Activated gamma-delta T cell treated with Interleukin-2 at 50 U/mL for 16 hours (primary cell): Measurements from ENCODE around the gene MTF1.

Experiments used
- DNase-seq: peaks from one replicate; pipeline ENCODE4 v3.0.0-alpha.2; 2020

MTF1 gene

DNA sequence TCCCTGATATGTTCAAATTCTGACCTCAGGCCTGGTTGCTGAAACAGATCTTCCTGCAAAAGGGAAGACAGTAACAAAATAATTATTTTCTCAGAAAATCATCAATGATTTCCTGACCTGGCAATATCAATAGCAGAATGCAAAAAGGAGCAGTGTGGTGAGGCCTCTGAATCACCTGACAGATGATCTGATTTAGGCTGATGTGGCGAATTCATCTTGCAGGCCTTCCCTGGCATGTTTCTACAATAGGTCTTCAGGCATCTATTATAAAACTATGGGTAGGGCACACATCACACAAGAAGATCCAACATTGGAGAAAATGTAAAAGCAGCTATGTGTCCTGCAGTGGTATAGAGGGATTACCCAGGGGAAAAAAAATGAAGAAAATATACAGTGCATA is 7.1 kb upstream of the MTF1 start:
- no peak for DNase-seq

GRCh38 chr1:37865348-37866120 is 6.1 kb upstream of the MTF1 start:
- no peak for DNase-seq

- no peak for DNase-seq
Measured at GRCh38 chr1:37862330-37862729, 2.9 kb upstream of the MTF1 start.

- no peak for DNase-seq
Measured at GRCh38 chr1:37861151-37861550, 1.8 kb upstream of the MTF1 start.

- no peak for DNase-seq
Measured at GRCh38 chr1:37860346-37860666, 914 bp upstream of the MTF1 start.

DNA sequence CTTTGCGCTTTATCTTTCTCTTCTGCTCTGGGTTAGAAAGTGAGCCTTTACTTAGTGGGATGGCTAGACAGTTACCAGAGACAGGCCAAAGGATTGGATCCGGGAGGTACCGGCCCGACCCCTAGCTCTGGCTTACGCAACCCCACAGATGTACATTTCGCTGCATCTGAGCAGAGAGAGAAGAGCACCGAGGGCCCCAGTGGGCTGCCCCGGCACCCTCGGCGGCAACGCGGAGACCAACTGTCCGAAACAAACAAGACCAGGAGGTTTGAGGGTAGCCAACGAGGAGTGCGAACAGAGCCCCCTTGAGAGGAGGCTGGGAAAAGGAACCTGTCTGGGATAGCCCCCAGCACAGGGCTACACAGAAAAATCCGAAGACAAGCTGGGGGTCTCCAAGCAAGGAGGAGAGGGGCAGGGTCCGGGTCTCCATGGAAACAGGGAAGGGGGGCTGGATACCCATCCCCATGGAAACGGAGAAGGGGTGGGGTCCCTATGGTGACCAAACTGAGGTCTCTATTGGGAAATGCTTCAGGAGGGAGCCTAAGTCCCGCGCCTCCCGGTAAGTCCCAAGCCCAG is 373 bp downstream of the MTF1 start:
- no peak for DNase-seq

GRCh38 chr1:37854406-37854805 is 5.0 kb downstream of the MTF1 start:
- DNase-seq = no peak

- DNase-seq = no peak
Measured at GRCh38 chr1:37853157-37853556, 6.2 kb downstream of the MTF1 start.

DNA sequence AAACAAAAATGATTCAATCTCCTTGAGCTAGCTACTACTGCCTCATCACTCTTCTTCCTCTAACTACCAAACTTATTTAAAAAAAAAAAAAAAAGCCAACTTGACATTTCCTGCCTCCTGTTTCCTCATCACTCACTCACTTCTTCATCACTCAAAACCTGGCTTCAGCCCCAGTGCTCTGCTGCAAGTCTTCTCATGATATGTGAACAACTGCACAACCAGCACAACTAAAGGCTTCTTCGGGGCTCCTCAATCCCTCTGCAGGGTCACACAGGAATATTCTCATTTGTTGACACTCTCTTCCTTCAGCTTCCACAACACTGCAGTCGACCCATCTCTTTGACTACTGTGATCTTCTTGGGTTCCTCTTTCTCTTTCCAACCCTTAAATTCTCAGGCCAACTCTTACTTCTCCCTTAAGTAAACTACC is 7.6 kb downstream of the MTF1 start:
- no peak for DNase-seq

DNA sequence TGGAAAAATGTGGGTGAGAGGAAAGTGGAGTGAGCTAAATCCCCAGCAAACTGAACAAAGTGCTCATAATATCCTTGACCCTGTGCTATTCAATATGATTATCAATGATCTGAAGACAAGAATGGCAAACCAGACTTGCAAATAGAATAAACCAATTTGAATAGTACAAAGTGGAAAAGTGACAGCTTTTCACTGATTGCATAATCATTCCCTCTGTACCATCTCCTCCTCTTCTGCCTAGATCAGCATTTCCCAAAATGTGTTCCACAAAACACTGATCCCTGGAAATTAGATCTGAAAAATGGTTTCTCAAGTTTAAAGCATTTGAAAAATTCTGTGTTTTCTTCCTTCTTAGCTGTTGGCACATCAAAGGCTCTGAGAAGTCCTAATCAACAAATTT is 8.1 kb downstream of the MTF1 start:
- DNase-seq = no peak

GRCh38 chr1:37850352-37850955 is 8.9 kb downstream of the MTF1 start:
- DNase-seq = no peak

DNA sequence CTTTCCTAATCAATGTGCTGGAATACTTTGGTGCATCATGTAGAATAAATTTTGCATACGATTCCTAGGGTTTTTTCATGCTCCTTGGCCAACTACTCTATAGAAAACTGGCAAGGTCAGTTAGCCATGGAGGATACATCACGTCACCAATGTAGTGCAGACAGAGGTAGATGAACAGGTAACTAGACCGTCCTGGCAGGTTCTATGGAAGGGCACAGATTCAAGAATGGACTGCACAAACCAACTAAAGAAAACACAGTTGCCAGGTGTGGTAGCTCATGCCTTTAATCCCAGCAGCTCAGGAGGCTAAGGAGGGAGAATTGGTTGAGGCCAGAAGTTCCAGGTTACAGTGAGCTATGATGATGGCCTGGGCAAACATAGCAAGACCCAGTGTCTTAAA is 9.9 kb downstream of the MTF1 start:
- DNase-seq = no peak

- DNase-seq = no peak
Measured at GRCh38 chr1:37846647-37847339, 12.6 kb downstream of the MTF1 start.

- no peak for DNase-seq
Measured at GRCh38 chr1:37845786-37846185, 13.6 kb downstream of the MTF1 start.

DNA sequence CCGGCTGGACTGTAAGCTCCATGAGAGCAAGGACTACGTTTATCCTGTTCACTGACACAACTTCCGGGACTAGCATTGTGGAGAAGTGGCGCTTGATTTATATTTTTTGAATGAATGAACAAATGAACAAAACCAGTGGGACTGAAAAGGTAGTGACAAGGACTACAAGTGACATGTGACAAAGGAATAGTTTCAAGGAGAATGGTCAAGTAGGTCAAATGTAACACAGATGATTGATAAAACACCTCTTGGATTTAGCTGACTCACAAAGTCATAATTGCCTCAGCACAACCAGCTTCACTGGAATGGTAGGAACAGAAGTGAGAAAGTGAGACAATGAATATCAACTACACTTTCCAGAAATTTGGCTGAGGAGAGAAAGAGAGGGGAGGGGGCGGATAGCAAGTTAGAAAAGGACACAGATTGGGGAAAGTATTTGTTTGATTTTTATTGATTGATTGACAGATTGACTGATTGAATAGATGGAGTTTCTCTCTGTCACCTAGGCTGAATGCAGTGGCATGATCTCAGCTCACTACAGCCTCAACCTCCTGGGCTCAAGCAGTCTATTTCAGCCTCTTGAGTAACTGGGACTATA is 14.2 kb downstream of the MTF1 start:
- no peak for DNase-seq

DNA sequence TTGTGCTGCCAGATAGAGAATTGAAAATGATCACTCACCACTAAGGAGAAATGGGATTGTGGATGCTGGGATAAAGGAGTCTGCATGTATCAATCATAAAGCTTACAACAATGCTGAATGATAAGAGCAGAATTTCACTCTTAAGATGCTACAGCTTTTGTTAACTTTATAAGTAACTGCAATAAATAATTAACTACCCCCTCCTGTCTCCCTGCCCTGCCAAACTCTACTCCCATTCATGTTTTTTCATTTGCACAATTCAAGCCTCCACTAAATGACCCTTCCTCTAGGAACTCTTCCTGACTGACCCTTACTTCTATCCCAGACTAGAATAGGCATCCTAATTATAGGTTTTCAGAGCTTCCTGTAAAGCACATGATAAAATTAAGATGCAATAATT is 14.9 kb downstream of the MTF1 start:
- no peak for DNase-seq

DNA sequence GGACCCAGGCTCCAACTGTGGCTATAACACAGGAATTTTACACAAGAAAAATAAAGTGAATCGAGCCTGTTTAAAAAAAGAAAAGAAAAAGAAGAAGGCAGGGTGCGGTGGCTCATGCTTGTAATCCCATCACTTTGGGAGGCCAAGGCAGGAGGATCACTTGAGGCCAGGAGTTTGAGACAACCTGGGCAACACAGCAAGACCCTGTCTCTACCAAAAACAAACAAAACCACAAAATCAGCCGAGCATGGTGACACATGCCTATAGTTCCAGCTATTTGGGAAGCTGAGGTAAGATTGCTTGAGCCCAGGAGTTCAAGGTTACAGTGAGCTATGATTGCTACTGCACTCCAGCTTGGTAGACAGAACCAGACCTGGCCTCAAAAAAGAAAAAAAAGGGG is 17.7 kb downstream of the MTF1 start:
- DNase-seq = no peak

DNA sequence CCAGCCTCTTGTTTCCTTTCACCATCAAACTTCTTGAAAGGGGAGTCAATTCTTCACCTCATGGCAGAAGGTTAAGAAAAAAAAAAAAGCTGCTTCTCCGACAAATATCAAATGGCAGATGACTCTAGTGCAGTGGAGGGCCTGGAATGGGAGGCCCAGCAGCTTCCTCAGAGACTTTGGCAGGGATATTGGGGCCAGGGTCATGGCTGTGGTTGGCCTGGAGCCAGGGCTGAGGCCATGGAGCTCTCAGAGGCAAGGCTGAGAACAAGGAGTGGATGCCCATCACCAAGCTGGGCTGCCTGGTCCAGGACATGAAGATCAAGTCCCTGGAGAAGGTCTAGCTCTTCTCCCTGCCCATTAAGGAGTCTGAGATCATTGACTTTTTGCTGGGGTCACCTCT is 18.7 kb downstream of the MTF1 start:
- DNase-seq = no peak

- DNase-seq = no peak
Measured at GRCh38 chr1:37839676-37840075, 19.7 kb downstream of the MTF1 start.

GRCh38 chr1:37836788-37837187 is 22.6 kb downstream of the MTF1 start:
- DNase-seq = no peak

DNA sequence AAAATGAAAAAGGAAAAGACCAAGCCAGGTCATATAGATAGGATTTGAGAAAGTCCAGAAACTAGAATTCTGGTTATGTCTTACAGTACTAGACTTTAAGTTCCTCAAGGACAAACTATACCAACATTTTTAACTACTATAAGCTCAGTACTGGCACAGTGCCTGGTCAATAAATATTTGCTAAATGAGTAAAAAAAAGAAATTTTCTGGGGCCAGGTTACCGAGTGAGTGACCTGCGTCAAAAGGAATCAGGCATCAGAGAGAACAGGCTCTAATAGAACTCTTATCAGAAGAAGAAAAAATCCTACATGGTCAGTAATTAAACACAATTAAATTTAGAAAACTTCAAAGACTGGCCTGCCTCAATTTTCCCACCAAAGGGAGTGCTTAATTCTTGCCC is 27.6 kb downstream of the MTF1 start:
- no peak for DNase-seq

DNA sequence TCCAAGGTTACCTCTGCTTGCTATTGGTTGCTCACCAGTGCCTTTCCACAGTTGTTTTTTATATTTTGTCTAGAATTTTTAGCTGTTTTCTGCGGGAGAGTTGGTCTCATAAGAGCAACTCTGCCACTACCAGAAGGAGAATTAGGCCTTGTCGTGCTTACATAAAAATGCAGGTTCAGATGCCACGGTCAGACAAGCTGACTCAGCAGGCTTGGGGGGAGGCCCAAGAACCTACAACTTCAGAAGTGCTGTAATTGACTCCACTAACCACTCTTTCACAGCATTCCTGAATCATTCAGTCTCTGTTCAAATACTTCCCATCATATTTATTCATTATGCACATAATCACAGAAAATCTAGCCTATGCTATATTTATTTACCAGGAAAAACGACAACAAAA is 28.3 kb downstream of the MTF1 start:
- DNase-seq = no peak

GRCh38 chr1:37828410-37829074 is 30.9 kb downstream of the MTF1 start:
- DNase-seq = no peak
